ENCODE results near the gene FAM107B. TPM values are rescaled to one million over a fixed set of nuclear protein-coding genes. Genes with fewer than 3 reads are reported as not detected.
A peak's percentile ranks its signal among the peaks of the same experiment; 100 is the strongest.

The FAM107B gene
- total RNA-seq, 1 experiment from 2014 or later, result 10.0 TPM

- DNase-seq (ENCODE audit: low spot score), result no peak
These were observed 267.5 kb downstream of the FAM107B start for GRCh38 chr10:14507176-14507575.

- DNase-seq (ENCODE audit: low spot score), result no peak
These were observed 272.3 kb downstream of the FAM107B start for GRCh38 chr10:14502431-14502830.

- DNase-seq (ENCODE audit: low spot score), result no peak
These were observed 274.4 kb downstream of the FAM107B start for GRCh38 chr10:14500172-14500765.

GRCh38 chr10:14499601-14499904 lies 275.1 kb downstream of the FAM107B start:
- no peak for DNase-seq (ENCODE audit: low spot score)

GRCh38 chr10:14498326-14498725 lies 276.4 kb downstream of the FAM107B start:
- DNase-seq (ENCODE audit: low spot score), result no peak

GRCh38 chr10:14491811-14492210 lies 282.9 kb downstream of the FAM107B start:
- no peak for DNase-seq (ENCODE audit: low spot score)

- no peak for DNase-seq (ENCODE audit: low spot score)
These were observed 285.0 kb downstream of the FAM107B start for GRCh38 chr10:14489522-14490177.

- DNase-seq (ENCODE audit: low spot score), result no peak
These were observed 287.2 kb downstream of the FAM107B start for GRCh38 chr10:14487488-14487883.

- DNase-seq (ENCODE audit: low spot score), result no peak
These were observed 287.8 kb downstream of the FAM107B start for GRCh38 chr10:14486777-14487487.

- DNase-seq (ENCODE audit: low spot score), result no peak
These were observed 288.7 kb downstream of the FAM107B start for GRCh38 chr10:14485986-14486385.

- DNase-seq (ENCODE audit: low spot score), result no peak
These were observed 291.3 kb downstream of the FAM107B start for GRCh38 chr10:14483417-14483816.

GRCh38 chr10:14481752-14482151 lies 292.9 kb downstream of the FAM107B start:
- peak; percentile 53 for DNase-seq (ENCODE audit: low spot score)

GRCh38 chr10:14481014-14481413 lies 293.7 kb downstream of the FAM107B start:
- DNase-seq (ENCODE audit: low spot score), result no peak

GRCh38 chr10:14478604-14479003 lies 296.1 kb downstream of the FAM107B start:
- peak; percentile 79 for DNase-seq (ENCODE audit: low spot score)

- no peak for DNase-seq (ENCODE audit: low spot score)
These were observed 296.5 kb downstream of the FAM107B start for GRCh38 chr10:14478201-14478600.

- DNase-seq (ENCODE audit: low spot score), result peak; percentile 19
These were observed 297.3 kb downstream of the FAM107B start for GRCh38 chr10:14477408-14477710.

- DNase-seq (ENCODE audit: low spot score), result peak; percentile 54
These were observed 297.9 kb downstream of the FAM107B start for GRCh38 chr10:14476641-14477407.

GRCh38 chr10:14476006-14476405 lies 298.7 kb downstream of the FAM107B start:
- no peak for DNase-seq (ENCODE audit: low spot score)

GRCh38 chr10:14474656-14475055 lies 300.0 kb downstream of the FAM107B start:
- no peak for DNase-seq (ENCODE audit: low spot score)

GRCh38 chr10:14470920-14471319 lies 303.8 kb downstream of the FAM107B start:
- no peak for DNase-seq (ENCODE audit: low spot score)

GRCh38 chr10:14468726-14469125 lies 306.0 kb downstream of the FAM107B start:
- no peak for DNase-seq (ENCODE audit: low spot score)

Measured in H4 (cell line).